Liver (tissue), 9 donors: ENCODE data around the gene DHH. TPM values are rescaled to one million over a fixed set of nuclear protein-coding genes. Genes with fewer than 3 reads are reported as not detected.

ENCODE experiments used
- DNase-seq: peaks from one replicate; pipeline ENCODE4 v3.0.0-alpha.2; 2017; ENCODE audit warnings: low spot score
- H3K27ac ChIP-seq, 2 donors: one replicate each; pipeline ENCODE4 v1.7.0; 2013; ENCODE audit warnings: inconsistent platforms in 2 of 2, low read length in 2 of 2, control low read depth in 1 of 2, low read depth in 1 of 2, mild to moderate bottlenecking in 1 of 2
- H3K27me3 ChIP-seq, 4 donors: one replicate each; pipeline versions ENCODE4 v1.6.1 to v1.7.0; 2013; ENCODE audit warnings: low read length in 3 of 4, inconsistent platforms in 1 of 4, mild to moderate bottlenecking in 1 of 4, moderate library complexity in 1 of 4; ENCODE audit not compliant: control insufficient read depth in 4 of 4, insufficient read depth in 4 of 4
- H3K36me3 ChIP-seq, 4 donors: one replicate each; pipeline versions ENCODE4 v1.6.1 to v1.7.0; 2013; ENCODE audit warnings: low read length in 3 of 4, mild to moderate bottlenecking in 3 of 4, low read depth in 1 of 4, moderate library complexity in 1 of 4; ENCODE audit not compliant: control insufficient read depth in 4 of 4, insufficient read depth in 3 of 4
- H3K4me1 ChIP-seq, 4 donors: one replicate each; pipeline versions ENCODE4 v1.6.1 to v1.7.0; 2013; ENCODE audit warnings: low read length in 3 of 4, mild to moderate bottlenecking in 3 of 4, moderate library complexity in 1 of 4; ENCODE audit not compliant: control insufficient read depth in 4 of 4, insufficient read depth in 4 of 4
- H3K4me3 ChIP-seq, 3 donors: one replicate each; pipeline versions ENCODE4 v1.6.1 to v1.7.0; 2013; ENCODE audit warnings: low read length in 3 of 3, control low read depth in 1 of 3, low read depth in 1 of 3, mild to moderate bottlenecking in 1 of 3
- H3K9ac ChIP-seq, 2 donors: one replicate each; pipeline ENCODE4 v1.7.0; 2013; ENCODE audit warnings: low read length in 2 of 2, mild to moderate bottlenecking in 2 of 2, moderate library complexity in 2 of 2, control low read depth in 1 of 2, low read depth in 1 of 2
- H3K9me3 ChIP-seq, 4 donors: one replicate each; pipeline versions ENCODE4 v1.6.1 to v1.7.0; 2013; ENCODE audit warnings: low read length in 3 of 4; ENCODE audit not compliant: control insufficient read depth in 4 of 4
- CTCF ChIP-seq: fragments of 150-350 bp; IDR thresholded peaks from 2 replicates; pipeline ENCODE4 v1.5.1; 2017; ENCODE audit warnings: improper control_type of control experiment, low read depth, low read length; ENCODE audit not compliant: missing input control
- EGR1 ChIP-seq, 2 donors: IDR thresholded peaks; 2 replicates each; pipeline ENCODE4 v1.6.1; 2016 to 2018; ENCODE audit warnings: antibody characterized with exemption in 2 of 2, low read depth in 2 of 2
- FOXA1 ChIP-seq: IDR thresholded peaks from 2 replicates; pipeline ENCODE4 v1.6.1; 2016; ENCODE audit warnings: antibody characterized with exemption
- FOXA2 ChIP-seq: IDR thresholded peaks from 2 replicates; pipeline ENCODE4 v1.6.1; 2016; ENCODE audit warnings: antibody characterized with exemption
- GABPA ChIP-seq, 2 donors: IDR thresholded peaks in 1 of 2; conservative IDR thresholded peaks in 1 of 2; 2 replicates each; pipeline ENCODE4 v1.6.1; 2016; ENCODE audit warnings: antibody characterized with exemption in 2 of 2, mild to moderate bottlenecking in 1 of 2, moderate library complexity in 1 of 2
- HNF4A ChIP-seq, 2 donors: conservative IDR thresholded peaks; 2 replicates each; pipeline ENCODE4 v1.6.1; 2016; ENCODE audit warnings: antibody characterized with exemption in 2 of 2, mild to moderate bottlenecking in 2 of 2
- HNF4G ChIP-seq: IDR thresholded peaks from 2 replicates; pipeline ENCODE4 v1.6.1; 2016; ENCODE audit warnings: antibody characterized with exemption
- JUND ChIP-seq, 2 donors: IDR thresholded peaks; 2 replicates each; pipeline ENCODE4 v1.6.1; 2016; ENCODE audit warnings: antibody characterized with exemption in 2 of 2
- MAX ChIP-seq: IDR thresholded peaks from 2 replicates; pipeline ENCODE4 v1.6.1; 2016; ENCODE audit warnings: antibody characterized with exemption
- NR2F2 ChIP-seq: IDR thresholded peaks from 2 replicates; pipeline ENCODE4 v1.6.1; 2016; ENCODE audit warnings: antibody characterized with exemption
- RAD21 ChIP-seq, 2 donors: IDR thresholded peaks; 2 replicates each; pipeline ENCODE4 v1.6.1; 2016; ENCODE audit warnings: antibody characterized with exemption in 2 of 2, mild to moderate bottlenecking in 2 of 2
- RXRA ChIP-seq, 2 donors: IDR thresholded peaks; 2 replicates each; pipeline ENCODE4 v1.6.1; 2017 to 2018; ENCODE audit warnings: antibody characterized with exemption in 2 of 2, mild to moderate bottlenecking in 1 of 2
- SP1 ChIP-seq: IDR thresholded peaks from 2 replicates; pipeline ENCODE4 v1.6.1; 2018; ENCODE audit warnings: antibody characterized with exemption, mild to moderate bottlenecking
- TAF1 ChIP-seq: conservative IDR thresholded peaks from 2 replicates; pipeline ENCODE4 v1.6.1; 2016; ENCODE audit warnings: antibody characterized with exemption, mild to moderate bottlenecking
- YY1 ChIP-seq: IDR thresholded peaks from 2 replicates; pipeline ENCODE4 v1.6.1; 2016; ENCODE audit warnings: antibody characterized with exemption, mild to moderate bottlenecking
- ZBTB33 ChIP-seq: IDR thresholded peaks from 2 replicates; pipeline ENCODE4 v1.6.1; 2016; ENCODE audit warnings: antibody characterized with exemption
- WGBS: extraction: QIAGEN DNeasy Blood & Tissue Kit; methylation state at CpG from one replicate; pipeline ENCODE4 v1.1.7; 2013; 5-methylcytosine and 5-hydroxymethylcytosine counted together
- polyA plus RNA-seq, 2 donors: library from polyadenylated mRNA; stranded (reverse) in 1 of 2; unstranded in 1 of 2; fragments of 200-250 nt in 1 of 2; fragments of >200 nt in 1 of 2; fragmentation: Nextera tagmentation in 1 of 2; extraction: Ambion mirVana in 1 of 2; gene quantifications; one replicate each; pipeline versions ENCODE4 v1.2.1 to v1.2.3, GENCODE V29; 2013 to 2015
- total RNA-seq, 2 donors: library from RNA; depleted of rRNA; stranded (reverse); fragments of >200 nt; gene quantifications; one replicate each; pipeline ENCODE4 v1.2.3, GENCODE V29; 2014
- TF ChIP-seq, protein P1 (sequence below): IDR thresholded peaks from 2 replicates; pipeline ENCODE4 v1.6.1; 2016; ENCODE audit warnings: antibody characterized with exemption
- donor health status: healthy.
- donor health status: healthy.
- donor health status: healthy.
- donor health status: healthy.
- donor health status: healthy.

DHH gene
- total and polyA plus RNA-seq, 4 donors: 0.08 to 0.09 (median 0.09) TPM; not detected in 1

DNA sequence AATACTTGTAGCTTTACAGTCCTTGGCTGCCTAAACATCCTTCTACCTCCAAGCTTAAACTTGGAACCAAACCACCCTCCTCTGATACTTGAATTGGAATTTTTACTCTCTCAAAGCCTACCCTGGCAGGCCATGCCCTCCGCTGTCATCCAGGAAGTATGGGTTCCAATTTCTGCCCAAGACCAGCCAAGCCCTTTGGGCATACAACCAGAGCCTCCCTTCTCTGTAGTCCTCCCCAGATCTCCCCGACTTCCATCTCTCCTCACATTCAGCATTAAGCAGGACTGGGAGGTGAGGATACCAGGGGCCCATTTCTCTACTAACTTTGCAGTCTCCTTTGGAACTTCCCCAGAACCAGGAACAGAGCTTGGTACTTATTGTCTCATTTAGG lies 369 bp upstream of the DHH start:
- no peak overlapping the region for H3K4me3 ChIP-seq

GRCh38 chr12:49093792-49094159 lies 825 bp downstream of the DHH start:
- Histone ChIP-seq H3K27ac (no peak overlapping the region), H3K4me3 (no peak overlapping the region), H3K27me3 (peaks cover 0 to 12% (median 5%) of the 10 kb centered on the region in 4 donors), H3K9me3 (no peaks in the 10 kb centered on the region), H3K9ac (no peak overlapping the region), H3K4me1 (peaks cover 14 to 30% (median 20%) of the 10 kb centered on the region in 4 donors), H3K36me3 (peaks cover 0 to 14% (median 14%) of the 10 kb centered on the region in 4 donors)
- TF ChIP-seq ZBTB33 (no peak), RXRA (IDR thresholded peaks at IDR 0.05) (peak; percentile 12 to 35), FOXA1 (no peak)
- 6% methylated on average over 9 of the region's 9 CpGs for WGBS
- DNase-seq: no peak

More for the DNA sequence above, 369 bp upstream of the DHH start:
- TF ChIP-seq YY1 (no peak), SP1 (no peak), TAF1 (no peak), FOXA2 (no peak), MAX (no peak), GABPA (IDR thresholded peaks at IDR 0.05 in 1 of 2, conservative IDR thresholded peaks at IDR 0.05 in 1 of 2) (no peak), ZBTB33 (no peak), HNF4G (no peak), CTCF (no peak)
- H3K9me3 ChIP-seq: no peaks in the 10 kb centered on the region
- H3K27me3 ChIP-seq: peaks cover 0 to 5% (median 3%) of the 10 kb centered on the region in 4 donors
- H3K36me3 ChIP-seq: peaks cover 0 to 20% (median 18%) of the 10 kb centered on the region in 4 donors
- no peak overlapping the region for H3K27ac ChIP-seq
- H3K9ac ChIP-seq: no peak overlapping the region
- no peak for DNase-seq
- 75% methylated on average over 2 of the region's 2 CpGs for WGBS
- H3K4me1 ChIP-seq: peaks cover 9 to 26% (median 16%) of the 10 kb centered on the region in 4 donors

- Histone ChIP-seq H3K36me3 (peaks cover 0 to 14% (median 12%) of the 10 kb centered on the region in 4 donors), H3K4me1 (peaks cover 14 to 37% (median 21%) of the 10 kb centered on the region in 4 donors), H3K4me3 (no peak overlapping the region), H3K9me3 (no peaks in the 10 kb centered on the region), H3K27ac (no peak overlapping the region), H3K27me3 (peaks cover 0 to 12% (median 5%) of the 10 kb centered on the region in 4 donors), H3K9ac (no peak overlapping the region)
- WGBS: 50% methylated on average over 4 of the region's 4 CpGs
- DNase-seq: no peak
- TF ChIP-seq FOXA2 (no peak), SP1 (no peak), JUND (IDR thresholded peaks at IDR 0.05) (no peak), MAX (no peak), GABPA (IDR thresholded peaks at IDR 0.05 in 1 of 2, conservative IDR thresholded peaks at IDR 0.05 in 1 of 2) (no peak), FOXA1 (no peak), NR2F2 (no peak), RXRA (IDR thresholded peaks at IDR 0.05) (no peak), EGR1 (IDR thresholded peaks at IDR 0.05; ENCODE audit: low read depth in 2 of 2) (no peak), HNF4G (no peak), RAD21 (IDR thresholded peaks at IDR 0.05) (no peak), HNF4A (conservative IDR thresholded peaks at IDR 0.05) (no peak), YY1 (no peak)
- TF ChIP-seq, protein P1, sequence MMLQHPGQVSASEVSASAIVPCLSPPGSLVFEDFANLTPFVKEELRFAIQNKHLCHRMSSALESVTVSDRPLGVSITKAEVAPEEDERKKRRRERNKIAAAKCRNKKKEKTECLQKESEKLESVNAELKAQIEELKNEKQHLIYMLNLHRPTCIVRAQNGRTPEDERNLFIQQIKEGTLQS: no peak
These were observed 1.7 kb downstream of the DHH start for GRCh38 chr12:49092816-49093406.
